Measurements from ENCODE around the gene ZNF736. TPM values are rescaled to one million over a fixed set of nuclear protein-coding genes. Genes with fewer than 3 reads are reported as not detected.
"Not testable (repeated sequence)": the region's sequence is repeated elsewhere in the genome, so short reads cannot be mapped to it uniquely, and the experiment has no call there.

Gene ZNF736
- total and polyA plus RNA-seq, 2 donors from 2014 or later: 3.9 to 24.5 TPM

DNA sequence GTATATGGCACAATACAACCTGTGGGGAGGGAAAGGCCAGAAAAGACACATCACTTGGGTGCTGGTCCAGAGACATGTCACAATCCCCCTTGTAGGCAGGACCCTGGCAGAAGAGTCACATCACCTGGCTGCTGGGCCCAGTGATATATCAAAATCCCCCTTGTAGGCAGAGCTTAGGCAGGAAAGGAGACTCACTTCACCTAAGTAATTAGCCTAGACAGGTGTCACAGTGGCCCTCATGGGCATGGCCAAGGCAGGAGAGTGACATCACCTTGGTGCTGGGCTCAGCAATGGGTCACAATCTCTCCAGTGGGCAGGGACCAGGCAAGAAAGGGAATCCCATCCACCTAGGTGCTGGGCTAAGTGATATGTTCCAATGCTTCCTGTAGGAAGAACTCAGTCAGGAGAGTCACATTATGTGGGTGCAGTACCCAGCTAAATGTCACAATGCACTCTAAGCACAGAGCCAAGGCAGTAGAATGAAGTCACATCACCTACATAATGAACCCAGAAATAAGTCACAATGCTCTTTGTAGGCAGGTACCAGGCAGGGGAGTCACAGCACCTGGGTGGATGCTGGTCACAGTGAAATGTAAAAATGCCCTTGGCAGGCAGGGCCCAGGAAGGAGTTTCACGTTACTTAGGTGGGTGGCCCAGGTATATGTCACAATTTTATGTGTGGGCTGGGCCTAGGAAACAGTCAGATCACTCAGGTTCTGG, 18.9 kb upstream of the ZNF736 start:
- no peak overlapping the region for H3K9ac ChIP-seq (ENCODE audit: low read length in 3 of 3)
- no peak overlapping the region for H3K27ac ChIP-seq (ENCODE audit: low read depth in 2 of 2, low read length in 2 of 2)
- H3K36me3 ChIP-seq (ENCODE audit: control insufficient read depth in 2 of 3, insufficient read depth in 3 of 3, low read length in 3 of 3): no peaks in the 10 kb centered on the region
- intact Hi-C loops (cut with DNase I): no loop called here
- DNase-seq (no peak), FAIRE-seq (no peak)
- TF ChIP-seq, protein P1, sequence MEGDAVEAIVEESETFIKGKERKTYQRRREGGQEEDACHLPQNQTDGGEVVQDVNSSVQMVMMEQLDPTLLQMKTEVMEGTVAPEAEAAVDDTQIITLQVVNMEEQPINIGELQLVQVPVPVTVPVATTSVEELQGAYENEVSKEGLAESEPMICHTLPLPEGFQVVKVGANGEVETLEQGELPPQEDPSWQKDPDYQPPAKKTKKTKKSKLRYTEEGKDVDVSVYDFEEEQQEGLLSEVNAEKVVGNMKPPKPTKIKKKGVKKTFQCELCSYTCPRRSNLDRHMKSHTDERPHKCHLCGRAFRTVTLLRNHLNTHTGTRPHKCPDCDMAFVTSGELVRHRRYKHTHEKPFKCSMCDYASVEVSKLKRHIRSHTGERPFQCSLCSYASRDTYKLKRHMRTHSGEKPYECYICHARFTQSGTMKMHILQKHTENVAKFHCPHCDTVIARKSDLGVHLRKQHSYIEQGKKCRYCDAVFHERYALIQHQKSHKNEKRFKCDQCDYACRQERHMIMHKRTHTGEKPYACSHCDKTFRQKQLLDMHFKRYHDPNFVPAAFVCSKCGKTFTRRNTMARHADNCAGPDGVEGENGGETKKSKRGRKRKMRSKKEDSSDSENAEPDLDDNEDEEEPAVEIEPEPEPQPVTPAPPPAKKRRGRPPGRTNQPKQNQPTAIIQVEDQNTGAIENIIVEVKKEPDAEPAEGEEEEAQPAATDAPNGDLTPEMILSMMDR (IDR thresholded peaks at IDR 0.05; ENCODE audit: borderline replicate concordance, extremely low read depth, insufficient read depth): no peak
- H3K4me3 ChIP-seq (ENCODE audit: low read length in 3 of 3): no peak overlapping the region
- H3K27me3 ChIP-seq (ENCODE audit: control insufficient read depth, insufficient read depth, low read length): no peaks in the 10 kb centered on the region
- no peaks in the 10 kb centered on the region for H3K9me3 ChIP-seq (ENCODE audit: control insufficient read depth in 2 of 3, insufficient read depth in 1 of 3, low read length in 3 of 3)
- no peaks in the 10 kb centered on the region for H3K4me1 ChIP-seq (ENCODE audit: control insufficient read depth in 2 of 3, insufficient read depth in 2 of 3, low read depth in 1 of 3, low read length in 3 of 3)

DNA sequence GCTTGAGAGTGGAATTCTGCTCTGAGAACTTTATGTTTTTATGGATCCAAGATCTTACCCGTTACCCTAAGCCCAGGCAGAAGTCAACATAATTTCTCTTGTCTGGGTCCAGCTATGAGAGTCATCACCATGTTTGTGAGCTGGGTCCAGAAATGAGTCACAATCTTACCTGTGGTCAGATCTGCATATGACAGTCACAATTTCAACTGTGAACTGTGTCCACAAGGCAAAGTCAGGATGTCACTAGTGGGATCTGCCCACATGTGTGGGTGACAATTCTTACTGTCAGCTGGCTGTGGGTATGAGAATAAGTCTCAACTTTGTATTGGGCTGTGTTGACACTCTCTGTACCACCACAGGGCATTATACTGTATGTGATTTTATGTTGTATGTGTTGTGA, 16.3 kb upstream of the ZNF736 start:
- H3K36me3 ChIP-seq (ENCODE audit: control insufficient read depth in 2 of 3, insufficient read depth in 3 of 3, low read length in 3 of 3); H3K4me1 ChIP-seq (ENCODE audit: control insufficient read depth in 2 of 3, insufficient read depth in 2 of 3, low read depth in 1 of 3, low read length in 3 of 3); intact Hi-C loops (cut with DNase I); H3K9ac ChIP-seq (ENCODE audit: low read length in 3 of 3); FAIRE-seq; H3K27ac ChIP-seq (ENCODE audit: low read depth in 2 of 2, low read length in 2 of 2); DNase-seq; H3K9me3 ChIP-seq (ENCODE audit: control insufficient read depth in 2 of 3, insufficient read depth in 1 of 3, low read length in 3 of 3); H3K4me3 ChIP-seq (ENCODE audit: low read length in 3 of 3); H3K27me3 ChIP-seq (ENCODE audit: control insufficient read depth, insufficient read depth, low read length): not testable (repeated sequence)

DNA sequence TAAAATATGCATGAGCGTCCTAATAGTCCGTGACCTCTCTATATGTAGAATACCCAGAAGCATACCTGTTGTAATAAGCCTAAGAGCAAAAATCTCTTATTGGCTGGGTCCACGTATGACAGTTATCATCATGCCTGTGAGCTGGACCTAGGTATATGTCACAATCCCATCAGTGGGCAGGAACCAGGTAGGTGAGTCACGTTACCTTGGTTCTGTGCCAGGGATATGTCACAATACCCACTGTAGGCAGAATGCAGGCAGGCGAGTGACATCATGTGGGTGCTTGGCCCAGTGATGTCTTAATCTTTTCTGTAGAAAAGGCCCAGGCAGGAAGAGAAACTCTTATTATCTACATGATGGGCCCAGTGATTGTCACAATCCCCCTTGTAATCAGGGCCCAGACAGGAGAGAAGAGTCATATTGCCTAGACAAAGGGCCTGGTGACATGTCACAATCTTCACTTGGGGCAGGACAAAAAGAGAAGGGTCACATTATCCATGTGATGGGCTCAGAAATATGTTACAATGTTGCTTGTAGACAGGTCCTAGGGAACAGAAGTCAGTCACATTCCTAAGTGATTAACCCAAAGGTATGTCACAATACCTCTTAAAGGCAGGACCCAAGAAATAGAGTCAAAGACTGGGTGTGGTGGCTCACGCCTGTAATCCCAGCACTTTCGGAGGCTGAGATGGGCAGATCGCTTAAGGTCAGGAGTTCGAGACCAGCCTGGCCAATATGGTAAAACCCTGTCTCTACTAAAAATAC, 12.9 kb upstream of the ZNF736 start:
- TF ChIP-seq, protein P1 (IDR thresholded peaks at IDR 0.05; ENCODE audit: borderline replicate concordance, extremely low read depth, insufficient read depth): no peak
- Histone ChIP-seq H3K36me3 (ENCODE audit: control insufficient read depth in 2 of 3, insufficient read depth in 3 of 3, low read length in 3 of 3) (no peaks in the 10 kb centered on the region), H3K9ac (ENCODE audit: low read length in 3 of 3) (no peak overlapping the region), H3K27me3 (ENCODE audit: control insufficient read depth, insufficient read depth, low read length) (no peaks in the 10 kb centered on the region), H3K9me3 (ENCODE audit: control insufficient read depth in 2 of 3, insufficient read depth in 1 of 3, low read length in 3 of 3) (no peaks in the 10 kb centered on the region), H3K27ac (ENCODE audit: low read depth in 2 of 2, low read length in 2 of 2) (no peak overlapping the region), H3K4me1 (ENCODE audit: control insufficient read depth in 2 of 3, insufficient read depth in 2 of 3, low read depth in 1 of 3, low read length in 3 of 3) (no peaks in the 10 kb centered on the region), H3K4me3 (ENCODE audit: low read length in 3 of 3) (no peak overlapping the region)
- DNase-seq (no peak), FAIRE-seq (no peak)
- intact Hi-C loops (cut with DNase I): no loop called here

DNA sequence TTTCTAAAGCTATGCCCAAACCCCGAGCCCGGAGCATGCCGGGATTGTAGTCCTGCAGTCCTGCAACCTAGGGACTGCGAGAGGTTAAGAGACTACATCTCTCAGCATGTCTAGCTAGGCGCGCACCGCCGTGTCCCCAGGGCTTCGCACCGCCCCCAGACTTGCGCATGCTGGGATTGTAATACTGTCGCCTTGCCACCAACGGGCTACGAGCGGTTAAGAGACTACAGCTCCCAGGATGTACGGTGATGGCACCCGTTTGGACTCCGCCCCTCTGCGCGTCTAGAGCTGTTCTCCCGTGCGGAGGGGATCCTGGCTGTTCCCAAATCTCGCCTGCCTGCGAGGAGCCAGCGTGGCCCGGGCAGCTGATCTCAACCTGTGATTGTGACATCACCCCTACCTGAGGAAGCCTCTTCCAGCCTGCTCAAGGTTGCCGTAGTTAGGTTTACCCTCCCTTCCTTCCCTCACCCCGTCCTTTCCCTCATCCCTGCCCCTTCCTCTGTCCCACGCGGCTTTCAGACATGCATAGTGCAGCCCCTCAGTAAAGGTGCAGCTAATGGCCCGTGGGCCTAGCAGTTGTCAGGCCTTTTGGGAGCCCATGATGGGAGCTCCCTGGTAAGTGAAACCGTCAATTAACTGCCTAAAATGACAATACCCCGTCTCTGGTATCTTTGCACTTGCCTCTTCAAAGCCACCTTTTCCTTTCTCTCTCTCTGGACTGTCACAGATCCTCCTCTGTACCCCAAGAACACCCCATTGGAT, 6.3 kb upstream of the ZNF736 start:
- TF ChIP-seq, protein P1 (IDR thresholded peaks at IDR 0.05; ENCODE audit: borderline replicate concordance, extremely low read depth, insufficient read depth): no peak
- peak overlapping the region; percentile 72 to 95 (median 90) for H3K4me3 ChIP-seq (ENCODE audit: low read length in 3 of 3)
- intact Hi-C loops (cut with DNase I): no loop called here
- peak; percentile 95 to 98 (median 97) for DNase-seq
- H3K36me3 ChIP-seq (ENCODE audit: control insufficient read depth in 2 of 3, insufficient read depth in 3 of 3, low read length in 3 of 3): no peaks in the 10 kb centered on the region
- FAIRE-seq: peak; percentile 27
- H3K4me1 ChIP-seq (ENCODE audit: control insufficient read depth in 2 of 3, insufficient read depth in 2 of 3, low read depth in 1 of 3, low read length in 3 of 3): peaks cover 0 to 4% (median 0%) of the 10 kb centered on the region in 3 donors
- peak overlapping the region; percentile 78 to 80 for H3K27ac ChIP-seq (ENCODE audit: low read depth in 2 of 2, low read length in 2 of 2)
- peak overlapping the region; percentile 75 to 84 (median 77) for H3K9ac ChIP-seq (ENCODE audit: low read length in 3 of 3)
- no peaks in the 10 kb centered on the region for H3K9me3 ChIP-seq (ENCODE audit: control insufficient read depth in 2 of 3, insufficient read depth in 1 of 3, low read length in 3 of 3)
- H3K27me3 ChIP-seq (ENCODE audit: control insufficient read depth, insufficient read depth, low read length): no peaks in the 10 kb centered on the region
